B cell (primary cell): ENCODE results near the gene SLC25A13. TPM values are rescaled to one million over a fixed set of nuclear protein-coding genes. Genes with fewer than 3 reads are reported as not detected.

Experiments used
- ATAC-seq: fragments of 200-7000 bp; cut with Tn5 transposase; one replicate; pipeline ENCODE4 v1.10.0; 2021; ENCODE audit warnings: low read depth, mild to moderate bottlenecking, moderate number of reproducible peaks, moderate library complexity
- CTCF ChIA-PET: fragments of 350-600 bp; sonication (Branson Sonifier 250); formaldehyde crosslinking; loops from one replicate; lab custom pipeline; 2021; ENCODE audit warnings: antibody characterized with exemption, inconsistent platforms; lab: Charles Lee
- POLR2A ChIA-PET: fragments of 350-600 bp; sonication (Branson Sonifier 250); formaldehyde crosslinking; loops from one replicate; lab custom pipeline; 2021; ENCODE audit warnings: antibody characterized with exemption; lab: Charles Lee
- DNase-seq: peaks from one replicate; pipeline ENCODE4 v3.0.0; 2013
- H2AFZ ChIP-seq: 2 replicates; pipeline ENCODE4 v1.6.1; 2012; ENCODE audit warnings: mild to moderate bottlenecking, low read depth, low read length; ENCODE audit not compliant: insufficient read depth, poor library complexity, severe bottlenecking
- H3K27ac ChIP-seq, 2 donors: 1 replicate in 1 of 2; 2 replicates in 1 of 2; pipeline ENCODE4 v1.5.1; 2012 to 2013; ENCODE audit warnings: low read length in 2 of 2, mild to moderate bottlenecking in 2 of 2, moderate library complexity in 1 of 2
- H3K27me3 ChIP-seq, 4 experiments: fragments of 200-600 bp in 1 of 4; sonication (generic) in 1 of 4; replicated peaks in 1 of 4; 1 replicate in 2 of 4; 2 replicates in 2 of 4; pipeline versions ENCODE4 v1.6.1 to v1.7.0; 2013 to 2016; ENCODE audit warnings: low read length in 3 of 4, mild to moderate bottlenecking in 2 of 4, mixed read lengths in 1 of 4, moderate library complexity in 1 of 4; ENCODE audit not compliant: insufficient read depth in 4 of 4, control insufficient read depth in 3 of 4; ENCODE audit errors: control extremely low read depth in 1 of 4
- H3K36me3 ChIP-seq, 2 experiments: replicated peaks in 1 of 2; 1 replicate in 1 of 2; 2 replicates in 1 of 2; pipeline versions ENCODE4 v1.6.1 to v1.7.1; 2013; ENCODE audit warnings: low read length in 1 of 2; ENCODE audit not compliant: insufficient read depth in 2 of 2, control insufficient read depth in 1 of 2; ENCODE audit errors: control extremely low read depth in 1 of 2, extremely low read depth in 1 of 2
- H3K4me1 ChIP-seq, 2 donors: fragments of 200-600 bp in 1 of 2; sonication (generic) in 1 of 2; 1 replicate in 1 of 2; 2 replicates in 1 of 2; pipeline versions ENCODE4 v1.5.1 to v1.6.1; 2013 to 2017; ENCODE audit warnings: low read length in 2 of 2; ENCODE audit not compliant: control insufficient read depth in 2 of 2, insufficient read depth in 2 of 2
- H3K4me2 ChIP-seq: replicated peaks from 2 replicates; pipeline ENCODE3; 2012; ENCODE audit warnings: mild to moderate bottlenecking, low read depth, low read length; ENCODE audit not compliant: poor library complexity, severe bottlenecking
- H3K4me3 ChIP-seq, 5 experiments: fragments of 200-600 bp in 1 of 5; sonication (generic) in 1 of 5; 1 replicate in 3 of 5; 2 replicates in 2 of 5; pipeline versions ENCODE4 v1.5.1 to v1.7.0; 2011 to 2016; ENCODE audit warnings: low read length in 4 of 5, mild to moderate bottlenecking in 4 of 5, low read depth in 2 of 5, control low read depth in 1 of 5, moderate library complexity in 1 of 5; ENCODE audit not compliant: insufficient read depth in 1 of 5; ENCODE audit errors: control extremely low read depth in 1 of 5, extremely low read depth in 1 of 5
- H3K79me2 ChIP-seq: fragments of 200-600 bp; sonication (generic); one replicate; pipeline ENCODE4 v1.6.0; 2016; ENCODE audit warnings: low read length; ENCODE audit not compliant: control insufficient read depth, insufficient read depth
- H3K9ac ChIP-seq: fragments of 200-600 bp; sonication (generic); 2 replicates; pipeline ENCODE4 v1.6.1; 2017; ENCODE audit warnings: mild to moderate bottlenecking, low read length, moderate library complexity
- H3K9me3 ChIP-seq, 3 donors: one replicate each; pipeline versions ENCODE4 v1.6.1 to v1.7.1; 2013; ENCODE audit warnings: low read length in 2 of 3; ENCODE audit not compliant: control insufficient read depth in 2 of 3, insufficient read depth in 1 of 3; ENCODE audit errors: control extremely low read depth in 1 of 3
- H4K20me1 ChIP-seq: 2 replicates; pipeline ENCODE4 v1.6.0; 2012; ENCODE audit warnings: mild to moderate bottlenecking, low read length; ENCODE audit not compliant: insufficient read depth, control insufficient read depth, poor library complexity, severe bottlenecking
- H3K27ac Mint-ChIP-seq: one replicate; pipeline ENCODE4 v1.8.0; 2021; ENCODE audit warnings: mixed read lengths
- H3K27me3 Mint-ChIP-seq: one replicate; pipeline ENCODE4 v1.8.0; 2021; ENCODE audit warnings: mixed read lengths
- H3K4me1 Mint-ChIP-seq: one replicate; pipeline ENCODE4 v1.8.0; 2021; ENCODE audit warnings: mixed read lengths
- H3K4me3 Mint-ChIP-seq: one replicate; pipeline ENCODE4 v1.8.0; 2021; ENCODE audit warnings: mixed read lengths
- H3K9me3 Mint-ChIP-seq: one replicate; pipeline ENCODE4 v1.8.0; 2022; ENCODE audit warnings: mixed read lengths; ENCODE audit not compliant: insufficient read depth
- EZH2 ChIP-seq: IDR thresholded peaks from 2 replicates; pipeline ENCODE4 v1.6.1; 2012; ENCODE audit warnings: borderline replicate concordance, low read depth, mild to moderate bottlenecking, moderate library complexity, low read length; ENCODE audit not compliant: insufficient read depth, poor library complexity, severe bottlenecking
- WGBS: methylation state at CpG from one replicate; pipeline ENCODE4 v1.1.5; 2013; ENCODE audit warnings: missing lambda C conversion rate; ENCODE audit not compliant: insufficient coverage; 5-methylcytosine and 5-hydroxymethylcytosine counted together
- intact Hi-C: fragments of 100-400 bp; cut with micrococcal nuclease; formaldehyde crosslinking; loops from one replicate; pipeline ENCODE4 v1.10.0; 2022
- polyA plus RNA-seq: library from polyadenylated mRNA; depleted of rRNA; stranded (reverse); fragments of >200 nt; gene quantifications from 2 replicates; pipeline ENCODE4 v1.2.3, GENCODE V29; 2012
- total RNA-seq, 2 donors: library from RNA; stranded (reverse); fragments of 120-200 nt in 1 of 2; gene quantifications; 1 replicate in 1 of 2; 2 replicates in 1 of 2; pipeline versions ENCODE4 v1.2.3 to v1.2.4, GENCODE V29; 2013 to 2022
- TF ChIP-seq, protein P1 (sequence below): fragments of 200-600 bp; IDR thresholded peaks from one replicate; pipeline ENCODE4 v1.8.0; 2022; ENCODE audit warnings: antibody characterized with exemption, mild to moderate bottlenecking

SLC25A13 gene
- total and polyA plus RNA-seq, 2 donors (not counting 1 experiment from before 2014, with no cell fraction given): 12.5 to 30.9 TPM

DNA sequence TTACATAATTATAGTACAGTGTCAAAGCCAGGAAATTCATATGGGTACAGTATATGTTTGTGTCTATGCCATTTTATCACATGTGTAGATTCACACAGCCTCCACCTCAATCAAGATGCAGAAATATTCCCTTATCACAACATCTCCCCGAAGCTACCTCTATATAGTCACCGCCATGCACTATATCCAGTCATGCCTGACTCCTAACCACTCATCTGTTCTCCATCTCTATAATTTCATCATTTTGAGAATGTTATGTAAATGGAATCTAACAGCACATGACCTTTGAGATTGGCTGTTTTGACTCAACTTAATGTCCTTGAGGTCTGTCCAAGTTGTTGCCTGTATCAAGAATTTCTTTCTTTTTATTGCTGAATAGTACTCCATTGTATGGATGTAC lies 22.3 kb upstream of the SLC25A13 start:
- TF ChIP-seq, protein P1, sequence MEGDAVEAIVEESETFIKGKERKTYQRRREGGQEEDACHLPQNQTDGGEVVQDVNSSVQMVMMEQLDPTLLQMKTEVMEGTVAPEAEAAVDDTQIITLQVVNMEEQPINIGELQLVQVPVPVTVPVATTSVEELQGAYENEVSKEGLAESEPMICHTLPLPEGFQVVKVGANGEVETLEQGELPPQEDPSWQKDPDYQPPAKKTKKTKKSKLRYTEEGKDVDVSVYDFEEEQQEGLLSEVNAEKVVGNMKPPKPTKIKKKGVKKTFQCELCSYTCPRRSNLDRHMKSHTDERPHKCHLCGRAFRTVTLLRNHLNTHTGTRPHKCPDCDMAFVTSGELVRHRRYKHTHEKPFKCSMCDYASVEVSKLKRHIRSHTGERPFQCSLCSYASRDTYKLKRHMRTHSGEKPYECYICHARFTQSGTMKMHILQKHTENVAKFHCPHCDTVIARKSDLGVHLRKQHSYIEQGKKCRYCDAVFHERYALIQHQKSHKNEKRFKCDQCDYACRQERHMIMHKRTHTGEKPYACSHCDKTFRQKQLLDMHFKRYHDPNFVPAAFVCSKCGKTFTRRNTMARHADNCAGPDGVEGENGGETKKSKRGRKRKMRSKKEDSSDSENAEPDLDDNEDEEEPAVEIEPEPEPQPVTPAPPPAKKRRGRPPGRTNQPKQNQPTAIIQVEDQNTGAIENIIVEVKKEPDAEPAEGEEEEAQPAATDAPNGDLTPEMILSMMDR: no peak
- no peak for TF ChIP-seq EZH2
- intact Hi-C loops: no loop called here
- H3K4me1 Mint-ChIP-seq: no peaks in the 10 kb centered on the region
- Histone ChIP-seq H3K9me3 (no peaks in the 10 kb centered on the region), H4K20me1 (no peaks in the 10 kb centered on the region), H3K4me2 (no peak overlapping the region), H3K4me1 (no peaks in the 10 kb centered on the region), H3K9ac (no peak overlapping the region), H3K4me3 (no peak overlapping the region), H3K27me3 (peaks cover 0 to 9% (median 2%) of the 10 kb centered on the region in 4 experiments), H3K36me3 (no peaks in the 10 kb centered on the region), H3K27ac (no peak overlapping the region), H2AFZ (no peak overlapping the region), H3K79me2 (no peaks in the 10 kb centered on the region)
- WGBS: no CpG with 5 or more reads among the region's 2 CpGs
- POLR2A ChIA-PET: no interaction called here
- DNase-seq (no peak), ATAC-seq (no peak)
- H3K9me3 Mint-ChIP-seq: no peaks in the 10 kb centered on the region
- CTCF ChIA-PET: no interaction called here
- peaks cover 33% of the 10 kb centered on the region for H3K27me3 Mint-ChIP-seq
- H3K27ac Mint-ChIP-seq: no peak overlapping the region
- no peak overlapping the region for H3K4me3 Mint-ChIP-seq

DNA sequence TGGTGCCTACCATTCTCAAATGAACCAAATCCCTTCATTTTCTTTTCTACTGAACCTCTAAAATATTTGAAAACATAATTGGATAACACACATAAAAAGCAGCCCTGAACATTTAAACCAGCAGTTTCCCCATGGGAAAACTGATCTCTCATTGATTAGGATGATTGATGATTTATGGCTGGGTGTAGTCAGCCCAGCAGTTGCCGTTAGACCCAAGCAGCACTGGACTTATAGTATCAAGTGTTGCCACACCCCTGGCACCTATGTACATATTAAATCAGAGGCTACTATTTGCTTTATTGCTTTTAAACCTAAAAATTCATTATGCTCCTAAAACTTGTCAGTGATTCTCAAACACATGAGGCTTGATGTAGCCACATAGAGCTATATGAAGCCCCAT lies 20.2 kb upstream of the SLC25A13 start:
- ATAC-seq: no peak
- Mint-ChIP-seq H3K4me3 (no peak overlapping the region), H3K27ac (no peak overlapping the region), H3K4me1 (no peaks in the 10 kb centered on the region), H3K27me3 (peaks cover 34% of the 10 kb centered on the region), H3K9me3 (no peaks in the 10 kb centered on the region)
- peaks cover 0 to 9% (median 3%) of the 10 kb centered on the region in 4 experiments for H3K27me3 ChIP-seq
- no peaks in the 10 kb centered on the region for H3K79me2 ChIP-seq
- TF ChIP-seq, protein P1: no peak
- no peak for TF ChIP-seq EZH2
- intact Hi-C loops: no loop called here
- H2AFZ ChIP-seq: no peak overlapping the region
- H3K27ac ChIP-seq: no peak overlapping the region
- no peak overlapping the region for H3K4me3 ChIP-seq
- H3K9ac ChIP-seq: no peak overlapping the region
- POLR2A ChIA-PET: no interaction called here
- H4K20me1 ChIP-seq: no peaks in the 10 kb centered on the region
- H3K36me3 ChIP-seq: no peaks in the 10 kb centered on the region
- H3K4me1 ChIP-seq: no peaks in the 10 kb centered on the region
- no peak overlapping the region for H3K4me2 ChIP-seq
- DNase-seq: no peak
- CTCF ChIA-PET: no interaction called here
- WGBS: no CpG with 5 or more reads among the region's 1 CpG
- no peaks in the 10 kb centered on the region for H3K9me3 ChIP-seq
